Measurements from ENCODE around the gene RAB30. TPM values are rescaled to one million over a fixed set of nuclear protein-coding genes. Genes with fewer than 3 reads are reported as not detected.
A peak's percentile ranks its signal among the peaks of the same experiment; 100 is the strongest.

RAB30 gene
- total RNA-seq, 8 experiments from 2014 or later, result 13.4 to 32.6 (median 19.7) TPM

- no peak for ATAC-seq (replicated peaks in 6 of 8)
- no peak overlapping the region for H3K27ac ChIP-seq
- 80 to 100% (median 100%) methylated on average over 1 of the region's 1 CpG; no CpG with 5 or more reads in 1 of the 10 experiments for WGBS, 10 experiments
- peaks cover 12 to 15% of the 10 kb centered on the region in 2 donors for H3K4me1 ChIP-seq (replicated peaks in 1 of 2)
- H3K4me3 ChIP-seq, result no peak overlapping the region
- in situ Hi-C loops (cut with MboI; ENCODE audit: low pct_unique_long_range_greater_than_20kb in 2 of 9, low sequenced_read_pairs in 9 of 9, unreplicated experiment in 9 of 9), result loop anchor here in 1 of 9 experiments (25.0 kb wide), 1 partner anchor 156 kb away; the partner anchor contains the start of genes DDIAS and PRCP
These were observed 3.1 kb downstream of the RAB30 start for GRCh38 chr11:83068568-83068967.

GRCh38 chr11:83064011-83064410 is 7.7 kb downstream of the RAB30 start:
- no peak for ATAC-seq (replicated peaks in 6 of 8)
- no peak overlapping the region for H3K4me3 ChIP-seq
- in situ Hi-C loops (cut with MboI; ENCODE audit: low pct_unique_long_range_greater_than_20kb in 2 of 9, low sequenced_read_pairs in 9 of 9, unreplicated experiment in 9 of 9), result loop anchor here in 1 of 9 experiments (25.0 kb wide), 1 partner anchor 152 kb away; the partner anchor contains the start of genes DDIAS and PRCP
- no peak overlapping the region for H3K27ac ChIP-seq
- no peaks in the 10 kb centered on the region for H3K4me1 ChIP-seq (replicated peaks in 1 of 2)
- 90 to 100% (median 100%) methylated on average over 1 to 3 of the region's 3 CpGs; no CpG with 5 or more reads in 2 of the 10 experiments for WGBS, 10 experiments

- Histone ChIP-seq H3K4me3 (no peak overlapping the region), H3K27ac (no peak overlapping the region), H3K4me1 (replicated peaks in 1 of 2) (no peaks in the 10 kb centered on the region)
- ATAC-seq (replicated peaks in 6 of 8), result peak in 1 of 8 experiments; percentile 66
- in situ Hi-C loops (cut with MboI; ENCODE audit: low pct_unique_long_range_greater_than_20kb in 2 of 9, low sequenced_read_pairs in 9 of 9, unreplicated experiment in 9 of 9), result loop anchor here in 1 of 9 experiments (25.0 kb wide), 1 partner anchor 151 kb away; the partner anchor contains the start of genes DDIAS and PRCP
- 21 to 93% (median 85%) methylated on average over 3 to 7 of the region's 7 CpGs for WGBS, 10 experiments
These were observed 8.5 kb downstream of the RAB30 start for GRCh38 chr11:83063073-83063754.

GRCh38 chr11:83061883-83062282 is 9.8 kb downstream of the RAB30 start:
- Histone ChIP-seq H3K4me1 (replicated peaks in 1 of 2) (no peaks in the 10 kb centered on the region), H3K4me3 (no peak overlapping the region), H3K27ac (no peak overlapping the region)
- in situ Hi-C loops (cut with MboI; ENCODE audit: low pct_unique_long_range_greater_than_20kb in 2 of 9, low sequenced_read_pairs in 9 of 9, unreplicated experiment in 9 of 9), result loop anchor here in 1 of 9 experiments (25.0 kb wide), 1 partner anchor 150 kb away; the partner anchor contains the start of genes DDIAS and PRCP
- ATAC-seq (replicated peaks in 6 of 8), result no peak
- WGBS, 10 experiments, result 71 to 100% (median 91%) methylated on average over 1 to 4 of the region's 4 CpGs; no CpG with 5 or more reads in 1 of the 10 experiments

GRCh38 chr11:83060965-83061364 is 10.7 kb downstream of the RAB30 start:
- no peak overlapping the region for H3K27ac ChIP-seq
- no peak for ATAC-seq (replicated peaks in 6 of 8)
- in situ Hi-C loops (cut with MboI; ENCODE audit: low pct_unique_long_range_greater_than_20kb in 2 of 9, low sequenced_read_pairs in 9 of 9, unreplicated experiment in 9 of 9), result loop anchor here in 1 of 9 experiments (25.0 kb wide), 1 partner anchor 149 kb away; the partner anchor contains the start of genes DDIAS and PRCP
- H3K4me3 ChIP-seq, result no peak overlapping the region
- 80 to 100% (median 92%) methylated on average over 1 to 3 of the region's 3 CpGs; no CpG with 5 or more reads in 2 of the 10 experiments for WGBS, 10 experiments
- no peaks in the 10 kb centered on the region for H3K4me1 ChIP-seq (replicated peaks in 1 of 2)

DNA sequence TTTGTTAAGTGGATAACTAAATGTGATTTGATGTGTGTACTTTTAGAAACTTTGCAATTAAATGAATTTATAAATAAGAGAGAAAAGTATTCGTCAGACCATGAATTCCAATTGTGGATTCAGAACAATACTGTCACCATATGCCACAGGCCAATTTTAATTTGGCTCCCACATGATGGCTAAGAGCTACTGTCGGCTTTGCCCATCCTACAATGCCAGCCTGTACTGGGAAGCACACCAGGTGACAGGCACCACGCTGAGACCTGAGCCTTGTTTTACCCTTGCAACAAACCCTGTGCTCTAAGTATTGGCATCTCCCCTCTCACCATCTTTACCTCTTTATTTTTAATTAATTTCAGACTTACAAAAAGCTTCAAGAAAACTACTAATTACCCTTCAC is 14.0 kb downstream of the RAB30 start:
- 70 to 100% (median 89%) methylated on average over 1 to 3 of the region's 3 CpGs; no CpG with 5 or more reads in 3 of the 10 experiments for WGBS, 10 experiments
- no peak for ATAC-seq (replicated peaks in 6 of 8)
- Histone ChIP-seq H3K4me3 (no peak overlapping the region), H3K27ac (no peak overlapping the region), H3K4me1 (replicated peaks in 1 of 2) (no peaks in the 10 kb centered on the region)
- in situ Hi-C loops (cut with MboI; ENCODE audit: low pct_unique_long_range_greater_than_20kb in 2 of 9, low sequenced_read_pairs in 9 of 9, unreplicated experiment in 9 of 9), result loop anchor here in 1 of 9 experiments (25.0 kb wide), 1 partner anchor 145 kb away; the partner anchor contains the start of genes DDIAS and PRCP

DNA sequence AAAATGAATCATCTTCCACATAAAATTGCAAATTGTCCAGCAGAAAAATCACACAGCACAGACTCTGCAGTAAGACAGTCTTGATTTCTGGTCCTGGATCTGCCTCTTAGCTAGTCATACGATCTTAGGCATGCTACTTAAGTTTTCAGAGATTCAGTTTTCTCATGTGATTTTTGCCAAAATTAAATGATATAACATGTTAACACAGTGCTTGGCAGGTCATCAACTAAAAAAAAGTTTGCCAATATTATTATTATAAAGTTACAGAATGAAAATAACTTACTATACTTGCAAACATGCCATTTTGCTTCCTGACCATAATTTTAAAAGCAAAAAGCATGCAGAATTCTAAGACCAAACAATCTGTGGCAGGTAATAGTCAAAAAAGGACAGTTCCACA is 15.1 kb downstream of the RAB30 start:
- in situ Hi-C loops (cut with MboI; ENCODE audit: low pct_unique_long_range_greater_than_20kb in 2 of 9, low sequenced_read_pairs in 9 of 9, unreplicated experiment in 9 of 9), result loop anchor here in 1 of 9 experiments (25.0 kb wide), 1 partner anchor 144 kb away; the partner anchor contains the start of genes DDIAS and PRCP
- WGBS, 10 experiments, result 57 to 100% (median 100%) methylated on average over 1 of the region's 1 CpG; no CpG with 5 or more reads in 3 of the 10 experiments
- no peak overlapping the region for H3K4me3 ChIP-seq
- no peak for ATAC-seq (replicated peaks in 6 of 8)
- no peaks in the 10 kb centered on the region for H3K4me1 ChIP-seq (replicated peaks in 1 of 2)
- H3K27ac ChIP-seq, result no peak overlapping the region

- WGBS, 10 experiments, result 0 to 100% (median 62%) methylated on average over 1 to 2 of the region's 2 CpGs
- no peak overlapping the region for H3K27ac ChIP-seq
- no peaks in the 10 kb centered on the region for H3K4me1 ChIP-seq (replicated peaks in 1 of 2)
- no peak overlapping the region for H3K4me3 ChIP-seq
- in situ Hi-C loops (cut with MboI; ENCODE audit: low pct_unique_long_range_greater_than_20kb in 2 of 9, low sequenced_read_pairs in 9 of 9, unreplicated experiment in 9 of 9), result loop anchor here in 1 of 9 experiments (25.0 kb wide), 1 partner anchor 144 kb away; the partner anchor contains the start of genes DDIAS and PRCP
- no peak for ATAC-seq (replicated peaks in 6 of 8)
These were observed 15.5 kb downstream of the RAB30 start for GRCh38 chr11:83056204-83056603.

DNA sequence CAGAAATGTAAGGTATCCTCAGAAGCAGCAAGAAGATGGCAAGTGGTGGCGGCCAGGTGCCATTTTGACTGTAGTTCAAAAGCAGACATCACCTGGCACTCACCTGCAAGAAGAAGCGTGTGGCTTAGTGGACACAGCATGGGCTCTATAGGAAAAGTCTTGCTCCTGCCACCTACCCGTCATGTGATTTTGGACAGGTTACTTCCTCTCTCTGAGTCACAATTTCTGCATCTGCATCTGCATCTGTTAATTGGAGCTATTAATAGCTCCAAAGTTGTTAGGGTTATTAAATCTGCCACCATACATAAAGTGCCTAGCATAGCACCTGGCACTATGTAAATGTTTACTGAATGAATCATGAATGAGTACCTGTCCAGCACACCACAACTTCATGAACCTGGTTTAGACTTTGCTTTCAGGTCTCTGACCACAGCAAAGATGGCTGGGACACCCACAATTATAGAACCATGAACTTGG is 16.8 kb downstream of the RAB30 start:
- H3K27ac ChIP-seq, result no peak overlapping the region
- H3K4me1 ChIP-seq (replicated peaks in 1 of 2), result no peaks in the 10 kb centered on the region
- H3K4me3 ChIP-seq, result no peak overlapping the region
- 95 to 100% (median 100%) methylated on average over 1 to 3 of the region's 3 CpGs; no CpG with 5 or more reads in 5 of the 10 experiments for WGBS, 10 experiments
- in situ Hi-C loops (cut with MboI; ENCODE audit: low pct_unique_long_range_greater_than_20kb in 2 of 9, low sequenced_read_pairs in 9 of 9, unreplicated experiment in 9 of 9), result loop anchor here in 1 of 9 experiments (25.0 kb wide), 1 partner anchor 143 kb away; the partner anchor contains the start of genes DDIAS and PRCP
- no peak for ATAC-seq (replicated peaks in 6 of 8)

- in situ Hi-C loops (cut with MboI; ENCODE audit: low pct_unique_long_range_greater_than_20kb in 2 of 9, low sequenced_read_pairs in 9 of 9, unreplicated experiment in 9 of 9), result loop anchor here in 1 of 9 experiments (25.0 kb wide), 1 partner anchor 142 kb away; the partner anchor contains the start of genes DDIAS and PRCP
- Histone ChIP-seq H3K27ac (no peak overlapping the region), H3K4me1 (replicated peaks in 1 of 2) (no peaks in the 10 kb centered on the region), H3K4me3 (no peak overlapping the region)
- 71 to 100% (median 84%) methylated on average over 1 to 2 of the region's 2 CpGs; no CpG with 5 or more reads in 3 of the 10 experiments for WGBS, 10 experiments
- no peak for ATAC-seq (replicated peaks in 6 of 8)
These were observed 17.7 kb downstream of the RAB30 start for GRCh38 chr11:83054001-83054400.

DNA sequence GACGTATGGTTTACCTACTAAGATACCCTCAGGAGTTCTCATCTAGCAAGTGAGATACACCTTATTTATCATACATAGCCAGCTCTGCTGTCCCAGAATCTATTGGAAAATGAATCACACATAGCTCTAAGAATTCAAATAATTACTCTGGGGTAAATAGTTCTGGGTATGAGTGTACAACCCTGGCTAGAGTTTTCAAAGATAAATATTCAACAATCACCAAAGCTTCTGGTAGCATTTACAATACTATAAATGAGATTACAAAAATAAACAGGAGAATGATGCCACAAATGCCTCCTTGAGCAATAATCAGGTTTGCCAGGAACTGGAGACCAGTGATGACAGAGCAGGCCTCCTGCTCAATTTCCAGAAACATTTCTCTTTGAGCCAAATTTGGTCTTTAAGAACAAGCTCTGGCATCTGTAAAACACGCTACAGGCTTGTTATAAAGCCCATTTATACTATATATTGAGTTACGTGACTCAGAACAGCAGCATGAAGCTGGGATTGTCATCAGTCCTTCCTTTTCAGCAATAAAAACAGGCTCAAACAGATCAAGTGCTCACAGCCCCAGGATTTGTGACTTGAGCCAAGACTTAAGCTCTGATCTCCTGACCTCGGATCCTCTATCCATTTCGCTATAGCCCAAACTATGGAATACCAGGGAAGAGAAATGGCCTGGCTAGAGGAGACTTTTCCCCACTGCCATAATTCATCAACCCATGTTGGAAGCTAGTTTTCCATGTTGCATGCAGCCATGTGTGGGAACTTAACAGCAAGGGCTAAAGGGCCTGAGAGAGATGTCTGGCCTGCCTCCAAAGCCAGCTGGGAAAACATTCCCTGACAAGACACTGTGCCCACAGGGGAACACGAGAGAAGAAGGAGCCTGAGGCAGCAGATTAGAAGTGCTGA is 19.7 kb downstream of the RAB30 start:
- ATAC-seq (replicated peaks in 6 of 8), result peak in 5 of 8 experiments; percentile 24 to 87 (median 77)
- Histone ChIP-seq H3K27ac (no peak overlapping the region), H3K4me1 (replicated peaks in 1 of 2) (peaks cover 7 to 9% of the 10 kb centered on the region in 2 donors), H3K4me3 (no peak overlapping the region)
- WGBS, 10 experiments, result 10 to 92% (median 80%) methylated on average over 1 to 6 of the region's 6 CpGs; no CpG with 5 or more reads in 1 of the 10 experiments
- in situ Hi-C loops (cut with MboI; ENCODE audit: low pct_unique_long_range_greater_than_20kb in 2 of 9, low sequenced_read_pairs in 9 of 9, unreplicated experiment in 9 of 9), result loop anchor here in 1 of 9 experiments (25.0 kb wide), 1 partner anchor 140 kb away; the partner anchor contains the start of genes DDIAS and PRCP
